Stimulated activated naive CD8-positive, alpha-beta T cell treated with anti-CD3 and anti-CD28 coated beads, Interleukin-15, amount 100 ng/mL, for 72 hours (primary cell): ENCODE measurements around the gene PAQR9.

Source experiments
- ATAC-seq: fragments of 150-1000 bp; cut with Tn5 transposase; 2 replicates; pipeline ENCODE4 v1.10.0; 2021; ENCODE audit warnings: mild to moderate bottlenecking, moderate library complexity
- DNase-seq, 2 donors: peaks; one replicate each; pipeline ENCODE4 v3.0.0; 2021 to 2022
- H3K27ac Mint-ChIP-seq, 2 donors: one replicate each; pipeline ENCODE4 v1.8.0; 2022; ENCODE audit warnings: mild to moderate bottlenecking in 2 of 2, mixed read lengths in 2 of 2, moderate library complexity in 2 of 2
- H3K27me3 Mint-ChIP-seq: one replicate; pipeline ENCODE4 v1.8.0; 2022; ENCODE audit warnings: mixed read lengths
- H3K4me1 Mint-ChIP-seq: one replicate; pipeline ENCODE4 v1.8.0; 2022; ENCODE audit warnings: mild to moderate bottlenecking, mixed read lengths
- H3K4me3 Mint-ChIP-seq, 2 donors: one replicate each; pipeline ENCODE4 v1.8.0; 2022; ENCODE audit warnings: mild to moderate bottlenecking in 2 of 2, mixed read lengths in 2 of 2, moderate library complexity in 1 of 2
- H3K9me3 Mint-ChIP-seq, 2 donors: one replicate each; pipeline ENCODE4 v1.8.0; 2022; ENCODE audit warnings: mixed read lengths in 2 of 2

PAQR9 gene

GRCh38 chr3:142968319-142969025, 5.0 kb upstream of the PAQR9 start:
- DNase-seq (no peak), ATAC-seq (no peak)
- Mint-ChIP-seq H3K27ac (no peak overlapping the region), H3K27me3 (peaks cover 62% of the 10 kb centered on the region), H3K4me1 (no peaks in the 10 kb centered on the region), H3K4me3 (no peak overlapping the region), H3K9me3 (no peaks in the 10 kb centered on the region)

GRCh38 chr3:142966808-142967207, 3.3 kb upstream of the PAQR9 start:
- Mint-ChIP-seq H3K27me3 (peaks cover 73% of the 10 kb centered on the region), H3K4me3 (no peak overlapping the region), H3K9me3 (no peaks in the 10 kb centered on the region), H3K27ac (no peak overlapping the region), H3K4me1 (peaks cover 11% of the 10 kb centered on the region)
- no peak for DNase-seq
- no peak for ATAC-seq

- no peak overlapping the region for H3K4me3 Mint-ChIP-seq
- H3K27ac Mint-ChIP-seq, result no peak overlapping the region
- peaks cover 11% of the 10 kb centered on the region for H3K4me1 Mint-ChIP-seq
- H3K9me3 Mint-ChIP-seq, result no peaks in the 10 kb centered on the region
- H3K27me3 Mint-ChIP-seq, result peaks cover 72% of the 10 kb centered on the region
- no peak for DNase-seq
- no peak for ATAC-seq
Observed at GRCh38 chr3:142965581-142965980, 2.1 kb upstream of the PAQR9 start.

- Mint-ChIP-seq H3K4me3 (peak overlapping the region; percentile 62 to 82), H3K27me3 (peaks cover 85% of the 10 kb centered on the region), H3K27ac (no peak overlapping the region), H3K9me3 (no peaks in the 10 kb centered on the region), H3K4me1 (peaks cover 11% of the 10 kb centered on the region)
- peak; percentile 41 for ATAC-seq
- no peak for DNase-seq
Observed at GRCh38 chr3:142963234-142963515, 299 bp downstream of the PAQR9 start.

GRCh38 chr3:142962520-142963233, 797 bp downstream of the PAQR9 start:
- DNase-seq, result no peak
- H3K27me3 Mint-ChIP-seq, result peaks cover 86% of the 10 kb centered on the region
- peak overlapping the region; percentile 62 to 82 for H3K4me3 Mint-ChIP-seq
- no peak overlapping the region for H3K27ac Mint-ChIP-seq
- ATAC-seq, result peak; percentile 41
- no peaks in the 10 kb centered on the region for H3K9me3 Mint-ChIP-seq
- peaks cover 11% of the 10 kb centered on the region for H3K4me1 Mint-ChIP-seq

- no peak overlapping the region for H3K27ac Mint-ChIP-seq
- peaks cover 11% of the 10 kb centered on the region for H3K4me1 Mint-ChIP-seq
- no peaks in the 10 kb centered on the region for H3K9me3 Mint-ChIP-seq
- peak overlapping the region; percentile 62 to 82 for H3K4me3 Mint-ChIP-seq
- no peak for ATAC-seq
- H3K27me3 Mint-ChIP-seq, result peaks cover 91% of the 10 kb centered on the region
- no peak for DNase-seq
Observed at GRCh38 chr3:142962175-142962519, 1.3 kb downstream of the PAQR9 start.

- no peaks in the 10 kb centered on the region for H3K9me3 Mint-ChIP-seq
- H3K27me3 Mint-ChIP-seq, result peaks cover 88% of the 10 kb centered on the region
- H3K4me3 Mint-ChIP-seq, result no peak overlapping the region
- no peak for ATAC-seq
- peaks cover 11% of the 10 kb centered on the region for H3K4me1 Mint-ChIP-seq
- H3K27ac Mint-ChIP-seq, result no peak overlapping the region
- no peak for DNase-seq
Observed at GRCh38 chr3:142961539-142961938, 1.9 kb downstream of the PAQR9 start.

- H3K4me3 Mint-ChIP-seq, result no peak overlapping the region
- no peaks in the 10 kb centered on the region for H3K9me3 Mint-ChIP-seq
- no peak overlapping the region for H3K27ac Mint-ChIP-seq
- H3K27me3 Mint-ChIP-seq, result peaks cover 80% of the 10 kb centered on the region
- DNase-seq, result no peak
- peaks cover 11% of the 10 kb centered on the region for H3K4me1 Mint-ChIP-seq
- ATAC-seq, result peak; percentile 11
Observed at GRCh38 chr3:142960322-142960850, 3.1 kb downstream of the PAQR9 start.

GRCh38 chr3:142958707-142959106, 4.8 kb downstream of the PAQR9 start:
- no peak for DNase-seq
- Mint-ChIP-seq H3K27me3 (peaks cover 75% of the 10 kb centered on the region), H3K27ac (no peak overlapping the region), H3K9me3 (no peaks in the 10 kb centered on the region), H3K4me1 (peaks cover 11% of the 10 kb centered on the region), H3K4me3 (no peak overlapping the region)
- no peak for ATAC-seq

- DNase-seq, result no peak
- Mint-ChIP-seq H3K27me3 (peaks cover 71% of the 10 kb centered on the region), H3K4me1 (no peaks in the 10 kb centered on the region), H3K4me3 (no peak overlapping the region), H3K9me3 (no peaks in the 10 kb centered on the region), H3K27ac (no peak overlapping the region)
- no peak for ATAC-seq
Observed at GRCh38 chr3:142953443-142953842, 10.0 kb downstream of the PAQR9 start.

GRCh38 chr3:142952272-142953193, 10.9 kb downstream of the PAQR9 start:
- Mint-ChIP-seq H3K27me3 (peaks cover 71% of the 10 kb centered on the region), H3K4me3 (no peak overlapping the region), H3K27ac (no peak overlapping the region), H3K4me1 (no peaks in the 10 kb centered on the region), H3K9me3 (no peaks in the 10 kb centered on the region)
- DNase-seq, result no peak
- ATAC-seq, result no peak

- no peaks in the 10 kb centered on the region for H3K9me3 Mint-ChIP-seq
- H3K27me3 Mint-ChIP-seq, result peaks cover 71% of the 10 kb centered on the region
- DNase-seq (no peak), ATAC-seq (no peak)
- no peak overlapping the region for H3K27ac Mint-ChIP-seq
- no peak overlapping the region for H3K4me3 Mint-ChIP-seq
- H3K4me1 Mint-ChIP-seq, result peaks cover 4% of the 10 kb centered on the region
Observed at GRCh38 chr3:142951794-142952193, 11.7 kb downstream of the PAQR9 start.

- Mint-ChIP-seq H3K9me3 (no peaks in the 10 kb centered on the region), H3K27ac (no peak overlapping the region), H3K27me3 (peaks cover 78% of the 10 kb centered on the region), H3K4me1 (peaks cover 6% of the 10 kb centered on the region), H3K4me3 (no peak overlapping the region)
- ATAC-seq, result no peak
- no peak for DNase-seq
Observed at GRCh38 chr3:142950972-142951371, 12.5 kb downstream of the PAQR9 start.

GRCh38 chr3:142947799-142948575, 15.5 kb downstream of the PAQR9 start:
- H3K27me3 Mint-ChIP-seq, result peaks cover 78% of the 10 kb centered on the region
- no peaks in the 10 kb centered on the region for H3K9me3 Mint-ChIP-seq

GRCh38 chr3:142947352-142947751, 16.1 kb downstream of the PAQR9 start:
- peaks cover 12% of the 10 kb centered on the region for H3K4me1 Mint-ChIP-seq
- no peaks in the 10 kb centered on the region for H3K9me3 Mint-ChIP-seq
- H3K4me3 Mint-ChIP-seq, result peak overlapping the region; percentile 30 to 65
- ATAC-seq (peak; percentile 40), DNase-seq (no peak)
- H3K27ac Mint-ChIP-seq, result no peak overlapping the region
- H3K27me3 Mint-ChIP-seq, result peaks cover 76% of the 10 kb centered on the region

More at GRCh38 chr3:142947799-142948575, 15.5 kb downstream of the PAQR9 start:
- ATAC-seq (peak; percentile 82), DNase-seq (peak in 1 of 2 donors; percentile 22)
- Mint-ChIP-seq H3K4me1 (peaks cover 12% of the 10 kb centered on the region), H3K27ac (peak overlapping the region in 1 of 2 donors; percentile 65), H3K4me3 (peak overlapping the region; percentile 30 to 65)
